Retinal pigment epithelial cell (primary cell): ENCODE data around the gene EEF1AKMT1.
A peak's percentile ranks its signal among the peaks of the same experiment; 100 is the strongest.

Experiments
- DNase-seq: peaks from one replicate; pipeline ENCODE4 v3.0.0-alpha.2; 2010; ENCODE audit warnings: low read depth
- H3K4me3 ChIP-seq: 2 replicates; pipeline ENCODE4 v1.5.1; 2011; ENCODE audit warnings: mild to moderate bottlenecking, low read length, control low read depth, moderate library complexity
- CTCF ChIP-seq: conservative IDR thresholded peaks from 2 replicates; pipeline ENCODE4 v1.5.1; 2011; ENCODE audit warnings: low read depth, low read length, control low read depth, inconsistent platforms

EEF1AKMT1 gene

GRCh38 chr13:20706661-20707060, 67.1 kb downstream of the EEF1AKMT1 start:
- no peak overlapping the region for H3K4me3 ChIP-seq
- no peak for TF ChIP-seq CTCF
- no peak for DNase-seq

DNA sequence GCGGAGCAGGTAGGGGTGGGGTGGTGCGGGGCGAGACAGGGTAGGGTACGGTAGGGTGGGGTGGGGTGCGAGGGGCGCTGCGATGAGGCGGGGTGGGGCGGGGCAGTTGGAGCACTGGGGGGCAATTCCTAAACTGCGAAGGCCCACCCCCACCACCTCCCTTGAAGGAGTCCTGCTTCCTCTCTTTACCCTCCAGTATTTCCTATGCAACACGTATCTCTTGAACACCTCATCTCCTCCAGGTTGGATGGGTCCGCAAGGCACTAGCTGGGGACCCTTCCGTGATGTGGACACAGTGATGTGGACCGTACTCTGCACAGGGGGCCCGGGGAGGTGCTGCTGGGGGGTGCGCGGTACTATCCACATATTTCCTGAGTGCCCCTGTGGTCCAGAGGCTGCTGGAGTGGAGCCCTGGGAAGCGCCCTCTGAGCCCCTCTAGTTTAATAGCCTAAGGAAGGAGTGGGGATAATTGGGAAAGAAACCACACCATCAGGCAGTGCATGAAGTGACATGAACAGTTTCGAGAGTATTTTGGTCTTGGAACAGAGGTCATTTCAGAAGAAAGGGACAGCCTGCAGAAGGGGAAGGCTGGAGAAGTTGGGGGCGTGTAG, 69.2 kb downstream of the EEF1AKMT1 start:
- TF ChIP-seq CTCF: no peak
- no peak for DNase-seq
- H3K4me3 ChIP-seq: peak overlapping the region; percentile 5

DNA sequence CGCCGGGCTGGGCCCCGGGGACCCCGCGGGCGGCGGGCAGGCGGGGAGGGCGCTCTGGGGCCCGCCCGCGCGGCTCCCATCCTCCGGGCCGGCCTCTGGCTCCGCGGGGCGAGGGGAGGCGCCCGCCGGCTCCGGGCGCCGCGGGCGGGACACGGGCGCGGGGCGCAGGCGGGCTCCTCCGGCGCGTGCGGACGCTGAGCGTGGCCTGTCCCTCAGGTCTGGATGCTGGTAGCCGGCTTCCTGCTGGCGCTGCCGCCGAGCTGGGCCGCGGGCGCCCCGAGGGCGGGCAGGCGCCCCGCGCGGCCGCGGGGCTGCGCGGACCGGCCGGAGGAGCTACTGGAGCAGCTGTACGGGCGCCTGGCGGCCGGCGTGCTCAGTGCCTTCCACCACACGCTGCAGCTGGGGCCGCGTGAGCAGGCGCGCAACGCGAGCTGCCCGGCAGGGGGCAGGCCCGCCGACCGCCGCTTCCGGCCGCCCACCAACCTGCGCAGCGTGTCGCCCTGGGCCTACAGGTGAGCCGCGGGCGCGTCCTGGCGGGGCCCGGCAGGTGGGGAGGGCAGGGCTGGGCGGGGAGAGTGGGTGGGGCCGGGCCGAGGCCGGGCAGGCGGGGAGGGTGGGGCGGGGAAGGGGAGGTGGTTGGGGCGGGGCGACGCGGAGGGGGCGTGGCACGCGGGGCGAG, 69.8 kb downstream of the EEF1AKMT1 start:
- peak; percentile 49 for TF ChIP-seq CTCF
- peak; percentile 30 for DNase-seq
- H3K4me3 ChIP-seq: peak overlapping the region; percentile 26

DNA sequence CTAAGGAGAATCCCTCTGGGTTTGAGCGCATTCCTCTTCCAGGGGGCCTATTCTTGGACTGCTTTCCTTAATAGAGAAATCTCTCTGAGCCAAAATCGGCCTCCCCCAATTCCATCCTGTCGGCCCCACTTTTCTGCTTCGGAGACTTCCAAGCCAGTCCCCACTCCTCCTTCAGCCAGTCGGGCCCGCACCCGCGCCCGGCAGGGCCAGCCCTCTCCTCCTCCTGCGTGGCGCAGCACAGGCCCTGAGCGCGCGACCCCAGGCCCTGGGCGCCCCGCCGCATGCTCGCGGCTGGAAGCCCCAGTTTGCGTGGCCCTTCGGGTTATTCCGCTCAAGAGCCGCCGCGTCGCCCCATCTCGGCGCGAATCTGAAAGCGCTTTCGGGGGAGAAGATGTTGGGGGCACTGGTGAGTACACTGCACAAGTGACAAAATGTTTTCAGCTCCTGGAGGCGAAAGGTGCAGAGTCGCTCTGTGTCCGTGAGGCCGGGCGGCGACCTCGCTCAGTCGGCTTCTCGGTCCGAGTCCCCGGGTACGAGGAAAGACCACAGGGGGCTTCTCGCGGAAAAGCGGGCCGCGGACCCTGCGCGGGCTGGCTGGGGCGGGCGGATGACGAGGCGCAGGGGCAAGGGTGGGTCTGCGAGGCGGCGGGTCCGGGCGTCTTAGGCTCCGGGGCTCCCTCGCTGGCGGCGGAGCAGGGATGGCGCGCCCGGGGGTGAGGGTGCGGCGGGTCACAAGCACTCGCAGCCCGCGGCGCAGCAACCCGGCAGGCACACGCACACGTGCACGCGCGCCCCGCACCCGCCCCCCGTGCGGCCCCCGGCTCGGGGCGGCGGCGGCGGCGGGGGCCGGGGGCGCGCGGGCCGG, 70.6 kb downstream of the EEF1AKMT1 start, which contains the start of gene IL17D:
Gene IL17D, plus strand, starts transcription at position 785 of the 865 bp plus-strand sequence. CDS start 303 bp downstream, outside the sequence.
- no peak for DNase-seq
- peak within 1 kb of the TSS; percentile 62 for H3K4me3 ChIP-seq
- no peak for TF ChIP-seq CTCF

DNA sequence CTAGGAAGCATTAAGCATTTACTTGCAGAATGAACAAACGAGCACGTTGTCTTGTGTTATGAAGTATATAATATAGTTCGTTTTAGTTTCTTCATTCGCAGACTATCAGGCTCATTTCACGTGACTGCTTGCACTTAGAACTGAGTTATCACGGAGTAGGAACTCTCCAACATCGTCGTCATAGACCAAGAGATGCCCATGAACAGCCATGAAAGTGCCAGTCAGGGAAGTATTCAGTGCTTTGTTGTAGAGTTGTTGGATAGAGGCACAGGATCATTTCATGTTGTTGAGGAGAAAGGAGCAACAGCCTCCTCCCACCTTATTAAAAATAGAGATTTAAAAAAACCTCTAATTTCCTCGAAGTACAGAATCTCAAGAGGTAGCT, 71.2 kb downstream of the EEF1AKMT1 start:
- peak overlapping the region; percentile 62 for H3K4me3 ChIP-seq
- no peak for TF ChIP-seq CTCF
- no peak for DNase-seq

DNA sequence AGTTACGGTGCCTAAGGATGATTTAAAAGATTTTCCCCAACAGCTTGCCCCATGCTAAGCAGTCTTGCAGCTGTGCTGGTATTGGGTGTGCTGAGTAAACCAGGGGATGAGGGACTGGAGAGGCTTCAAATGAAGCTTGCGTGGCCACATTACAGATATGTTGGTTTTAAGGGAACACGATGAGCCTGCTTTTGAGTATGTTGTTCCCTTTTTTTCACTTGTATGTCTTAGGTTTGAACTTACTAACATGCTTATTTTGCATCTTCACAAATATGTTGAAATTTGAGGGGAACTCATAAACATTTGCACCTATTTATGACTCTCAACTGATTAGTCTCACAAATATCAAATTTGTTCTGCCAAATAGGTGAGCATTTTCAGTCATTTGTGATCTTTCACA, 72.3 kb downstream of the EEF1AKMT1 start:
- no peak for DNase-seq
- H3K4me3 ChIP-seq: no peak overlapping the region
- no peak for TF ChIP-seq CTCF
